Stimulated activated CD8-positive, alpha-beta memory T cell treated with anti-CD3 and anti-CD28 coated beads, Interleukin-12 subunit alpha, Interleukin-12 subunit beta, amount 100 ng/mL, for 24 hours (primary cell): ENCODE results near the gene FNBP1.

Experiments used
- DNase-seq: peaks from one replicate; pipeline ENCODE4 v3.0.0-alpha.2; 2020; ENCODE audit errors: extremely low read depth

The FNBP1 gene

GRCh38 chr9:129858167-129858962 is 184.6 kb downstream of the FNBP1 start:
- no peak for DNase-seq

DNA sequence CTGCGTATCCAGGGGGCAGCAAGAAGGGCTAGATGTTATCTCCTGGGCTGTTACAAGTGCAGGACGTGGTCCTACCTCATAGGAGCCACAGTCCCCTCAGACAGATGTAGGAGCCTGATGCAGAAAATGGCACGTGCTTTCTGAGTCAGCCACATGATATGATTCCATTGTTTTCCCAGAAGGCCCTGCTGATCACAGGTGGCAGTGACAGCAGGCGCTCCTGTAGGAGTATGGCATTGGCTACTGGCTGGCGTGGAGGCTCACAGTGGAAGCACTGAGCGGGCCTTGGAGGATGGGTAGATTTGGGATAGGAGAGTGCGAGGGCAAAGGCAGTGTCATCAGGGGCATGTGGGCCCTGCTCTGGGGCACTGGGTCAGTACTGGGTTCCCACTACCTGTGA is 185.8 kb downstream of the FNBP1 start:
- DNase-seq, result no peak

GRCh38 chr9:129854588-129855110 is 188.3 kb downstream of the FNBP1 start:
- DNase-seq, result no peak

DNA sequence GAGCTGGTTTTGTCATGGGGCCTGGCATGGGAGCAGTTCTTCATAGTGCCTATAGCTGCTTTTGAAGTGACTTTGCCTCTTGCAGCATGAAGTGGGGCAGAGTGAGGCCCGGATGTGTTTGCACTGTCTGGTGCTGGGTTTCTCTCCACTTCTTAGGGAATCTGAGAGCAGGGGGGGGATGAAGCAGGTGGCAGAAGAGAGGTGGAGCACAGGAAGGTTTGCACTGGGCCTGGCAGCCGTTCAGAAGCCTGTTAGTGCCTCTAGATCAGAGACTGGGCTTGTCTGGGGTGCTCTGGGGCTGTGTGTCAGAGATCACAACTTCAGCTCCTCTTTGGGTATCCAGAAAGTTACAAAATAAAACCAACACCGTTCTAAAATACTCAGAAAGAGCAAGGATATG is 189.4 kb downstream of the FNBP1 start:
- DNase-seq, result no peak

GRCh38 chr9:129852579-129852978 is 190.4 kb downstream of the FNBP1 start:
- DNase-seq, result no peak

DNA sequence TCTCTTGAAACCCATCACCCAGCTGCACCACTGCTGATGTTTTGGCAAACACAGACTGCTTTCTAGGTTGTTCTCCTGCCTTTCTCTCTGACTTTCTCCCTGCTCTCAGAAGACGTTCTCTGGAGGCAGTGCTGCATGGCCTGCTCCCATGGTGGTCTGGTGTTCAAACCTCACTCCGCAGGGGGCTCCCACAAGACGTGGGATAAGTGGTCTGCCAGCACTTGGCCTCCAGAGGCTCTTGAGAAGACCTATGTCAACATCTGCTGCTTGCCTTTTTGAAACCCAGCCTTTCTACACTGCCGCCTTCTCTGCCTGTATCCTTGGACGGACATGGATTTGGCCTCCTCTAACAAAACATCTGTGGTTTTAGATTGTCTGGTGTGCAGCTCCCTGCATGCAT is 191.2 kb downstream of the FNBP1 start:
- no peak for DNase-seq

DNA sequence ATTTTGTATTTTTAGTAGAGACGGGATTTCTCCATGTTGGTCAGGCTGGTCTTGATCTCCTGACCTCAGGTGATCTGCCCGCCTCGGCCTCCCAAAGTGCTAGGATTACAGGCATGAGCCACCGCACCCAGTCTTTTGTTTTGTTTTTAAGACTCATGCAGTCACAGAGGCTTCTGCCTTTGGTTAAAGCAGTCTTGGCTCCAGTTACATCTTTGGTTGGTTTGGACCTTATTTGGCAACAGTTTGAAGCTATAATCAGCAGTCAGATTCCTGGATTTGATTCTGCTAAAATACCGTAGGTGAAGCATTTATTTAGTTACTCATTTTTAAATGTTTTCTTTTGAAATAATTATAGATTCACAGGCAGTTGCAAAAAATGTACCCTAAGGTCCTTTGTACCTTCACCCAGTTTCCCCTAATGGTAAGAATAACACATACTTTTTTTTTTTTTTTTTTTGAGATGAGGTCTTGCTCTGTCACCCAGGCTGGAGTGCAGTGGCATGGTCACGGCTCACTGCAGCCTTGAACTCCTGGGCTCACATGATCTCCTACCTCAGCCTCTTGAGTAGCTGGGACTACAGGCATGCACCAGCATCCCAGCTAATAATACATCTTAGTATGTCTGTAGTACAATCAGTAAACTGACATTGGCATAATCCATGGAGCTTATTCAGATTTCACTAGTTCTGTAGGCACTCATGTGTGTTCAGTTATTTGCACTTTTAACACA is 192.0 kb downstream of the FNBP1 start:
- no peak for DNase-seq

GRCh38 chr9:129849901-129850300 is 193.1 kb downstream of the FNBP1 start:
- no peak for DNase-seq

DNA sequence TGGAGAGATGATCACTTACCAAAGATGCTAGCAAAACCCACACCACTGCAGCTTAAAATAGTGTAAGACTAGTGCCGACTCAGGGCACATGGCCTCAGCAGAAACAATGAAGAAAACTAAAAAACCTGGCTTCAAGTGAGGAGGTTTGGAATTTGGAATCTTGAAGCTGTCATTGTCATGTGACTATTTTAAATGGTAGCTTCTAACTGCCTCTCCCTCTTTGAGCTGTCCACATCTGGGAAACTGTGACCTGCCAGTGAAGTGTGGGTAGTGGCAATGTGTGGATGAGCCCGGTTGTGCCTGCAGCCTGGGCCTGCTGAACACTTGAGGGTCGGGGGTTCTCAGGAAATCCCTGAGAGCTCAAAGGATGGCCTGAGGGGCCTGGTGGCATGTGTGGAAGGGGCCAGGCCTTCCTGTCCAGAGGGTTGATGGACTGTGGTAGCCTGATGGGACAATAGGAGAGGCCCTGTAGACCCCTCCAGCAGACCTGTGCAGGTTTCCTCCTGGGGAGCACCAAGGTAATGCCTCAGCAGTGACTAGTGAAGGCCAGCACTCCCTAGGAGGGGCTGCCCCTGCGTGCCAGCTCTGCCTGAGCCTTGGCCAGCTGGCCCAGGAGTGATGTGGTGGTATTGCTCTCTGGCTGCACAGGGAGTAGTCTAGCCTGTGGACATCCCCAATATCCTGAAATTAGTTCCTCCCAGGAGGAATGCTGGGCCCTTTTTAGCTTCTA is 194.1 kb downstream of the FNBP1 start:
- DNase-seq, result no peak

GRCh38 chr9:129845373-129845772 is 197.6 kb downstream of the FNBP1 start:
- no peak for DNase-seq

DNA sequence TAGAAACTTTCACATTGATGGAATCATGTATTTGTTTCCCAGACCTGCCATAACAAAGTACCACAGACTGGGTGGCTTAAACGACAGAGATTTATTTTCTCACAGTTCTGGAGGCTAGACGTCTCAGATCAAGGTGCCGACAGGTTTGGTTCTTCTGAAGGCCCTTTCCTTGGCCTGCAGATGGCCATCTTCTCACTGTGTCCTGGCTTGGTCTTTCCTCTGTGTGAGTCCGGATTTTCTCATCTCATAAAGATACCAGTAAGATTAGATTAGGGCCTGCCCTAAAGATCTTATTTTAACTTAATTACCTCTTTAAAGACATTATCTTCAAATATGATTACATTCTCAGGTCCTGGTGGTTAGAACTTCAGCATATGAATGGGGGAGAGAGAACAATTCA is 201.9 kb downstream of the FNBP1 start:
- DNase-seq, result no peak

DNA sequence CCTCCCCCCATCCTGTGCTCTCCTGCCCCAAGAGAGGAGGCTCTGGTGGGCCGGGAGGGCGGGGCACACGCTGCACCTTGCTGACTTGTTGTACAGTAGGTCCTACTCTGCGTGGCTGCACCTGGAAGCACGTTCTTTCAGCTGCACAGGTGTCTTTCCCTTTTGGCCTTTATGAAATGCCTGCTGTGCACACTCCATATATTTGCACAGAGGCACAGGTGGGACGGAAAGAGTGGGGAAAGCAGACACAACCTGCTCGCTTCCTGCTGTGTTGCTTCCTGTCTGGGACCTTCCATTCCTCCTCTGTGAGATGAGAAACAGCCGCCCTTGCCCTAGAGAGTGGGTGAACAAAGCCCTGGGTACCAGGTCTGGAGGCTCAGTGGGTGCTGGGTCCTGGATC is 203.0 kb downstream of the FNBP1 start:
- DNase-seq, result no peak

DNA sequence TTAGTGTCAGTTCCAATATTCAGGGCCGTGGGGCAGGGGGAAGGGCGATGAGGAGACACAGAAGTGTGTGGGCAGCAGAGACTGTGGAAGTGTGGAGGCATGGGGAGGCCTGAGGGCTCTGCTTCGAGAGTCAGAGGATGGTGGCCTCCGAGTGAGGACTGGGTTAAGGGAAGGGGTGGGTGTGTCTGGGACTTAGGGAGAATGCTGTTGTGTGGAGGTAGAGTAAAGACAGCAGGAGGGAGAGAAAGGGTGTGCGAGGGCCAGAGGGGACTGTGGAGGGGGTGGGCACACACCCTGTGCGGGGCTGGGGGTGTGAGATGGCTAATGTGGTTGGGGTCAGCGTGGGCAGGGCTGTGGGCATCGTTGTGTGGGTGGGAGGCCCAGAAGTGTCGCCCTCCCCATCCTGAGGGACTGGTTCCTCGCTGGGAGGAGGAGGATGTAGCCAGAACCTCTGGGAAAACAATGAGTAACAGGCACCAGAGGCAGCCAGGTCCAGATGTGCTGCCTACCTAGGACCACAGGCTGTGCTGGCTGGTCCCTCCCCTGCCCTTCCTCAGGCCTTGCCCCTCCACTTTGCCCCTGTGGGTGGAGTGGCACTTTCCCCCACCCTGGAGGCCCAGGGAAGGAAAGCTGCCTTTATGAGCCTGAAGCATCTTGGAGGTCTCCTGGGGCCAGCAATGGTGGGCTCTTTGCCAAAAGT is 203.5 kb downstream of the FNBP1 start:
- no peak for DNase-seq

DNA sequence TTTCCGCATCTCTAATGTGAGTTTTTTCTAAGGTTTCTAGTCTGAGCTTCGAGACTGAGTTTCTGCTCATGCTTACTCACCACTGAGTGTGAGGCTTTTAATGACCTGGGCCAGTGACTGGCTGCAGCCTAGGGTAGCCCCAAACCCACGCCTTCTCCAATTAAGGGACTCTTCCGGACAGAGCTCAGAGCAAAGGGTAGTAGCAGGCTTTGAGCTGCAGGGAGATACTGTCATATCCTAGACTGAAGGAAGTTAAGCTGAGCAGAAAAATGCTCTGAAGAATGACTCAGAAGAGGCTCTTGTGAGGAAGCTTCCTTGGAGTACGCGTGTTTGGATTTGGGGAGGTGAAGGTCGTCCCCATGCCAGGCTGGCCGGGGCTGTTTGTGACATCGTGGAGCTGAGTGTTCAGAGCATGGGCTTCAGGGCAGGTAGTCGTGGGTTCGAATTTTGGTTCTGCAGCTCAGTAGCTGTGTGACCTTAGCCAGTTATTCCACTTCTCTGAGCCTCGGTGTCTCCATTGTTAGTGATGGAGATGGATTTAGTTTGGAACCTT is 204.2 kb downstream of the FNBP1 start:
- no peak for DNase-seq
